22Rv1 (cell line): ENCODE data around the gene GBA3.

Source experiments
- H3K27ac ChIP-seq: fragments of 450-650 bp; 2 replicates; pipeline ENCODE4 v1.5.1; 2017
- CTCF ChIP-seq: fragments of 450-650 bp; IDR thresholded peaks from 2 replicates; pipeline ENCODE4 v1.5.1; 2017; ENCODE audit warnings: mild to moderate bottlenecking
- ZFX ChIP-seq: fragments of 450-650 bp; IDR thresholded peaks from 2 replicates; pipeline ENCODE4 v1.6.1; 2017; ENCODE audit warnings: antibody characterized with exemption, borderline replicate concordance

The GBA3 gene

GRCh38 chr4:22712529-22712928 is 19.8 kb downstream of the GBA3 start:
- TF ChIP-seq CTCF: no peak
- no peak for TF ChIP-seq ZFX
- H3K27ac ChIP-seq: no peak overlapping the region

- TF ChIP-seq CTCF (no peak), ZFX (no peak)
- H3K27ac ChIP-seq: no peak overlapping the region
Observed at GRCh38 chr4:22713841-22714240, 21.1 kb downstream of the GBA3 start.

- no peak for TF ChIP-seq CTCF
- TF ChIP-seq ZFX: no peak
- no peak overlapping the region for H3K27ac ChIP-seq
Observed at GRCh38 chr4:22719218-22719617, 26.5 kb downstream of the GBA3 start.

GRCh38 chr4:22720091-22720490 is 27.4 kb downstream of the GBA3 start:
- TF ChIP-seq CTCF (no peak), ZFX (no peak)
- H3K27ac ChIP-seq: no peak overlapping the region

- TF ChIP-seq CTCF (no peak), ZFX (no peak)
- no peak overlapping the region for H3K27ac ChIP-seq
Observed at GRCh38 chr4:22721204-22721603, 28.5 kb downstream of the GBA3 start.

- no peak overlapping the region for H3K27ac ChIP-seq
- TF ChIP-seq CTCF: no peak
- no peak for TF ChIP-seq ZFX
Observed at GRCh38 chr4:22730021-22730420, 37.3 kb downstream of the GBA3 start.

- TF ChIP-seq CTCF (no peak), ZFX (no peak)
Observed at GRCh38 chr4:22733816-22734215, 41.1 kb downstream of the GBA3 start.

More at GRCh38 chr4:22733816-22734215, 41.1 kb downstream of the GBA3 start:
- H3K27ac ChIP-seq: no peak overlapping the region
